ENCODE data around the gene HOXB13. TPM values are rescaled to one million over a fixed set of nuclear protein-coding genes. Genes with fewer than 3 reads are reported as not detected.

HOXB13 gene
- 0.12 TPM for total RNA-seq

- DNase-seq (ENCODE audit: low spot score) = no peak
Measured at GRCh38 chr17:48728232-48729231, at the start of gene HOXB13. Gene HOXB13 (minus strand): TSS chr17:48728750. CDS start chr17:48728593, 157 bp downstream.

GRCh38 chr17:48776602-48777001, 48.1 kb upstream of the HOXB13 start:
- no peak for DNase-seq (ENCODE audit: low spot score)

- no peak for DNase-seq (ENCODE audit: low spot score)
Measured at GRCh38 chr17:48773245-48773644, 44.7 kb upstream of the HOXB13 start.

- DNase-seq (ENCODE audit: low spot score) = no peak
Measured at GRCh38 chr17:48770954-48771353, 42.4 kb upstream of the HOXB13 start.

- DNase-seq (ENCODE audit: low spot score) = no peak
Measured at GRCh38 chr17:48769009-48769675, 40.6 kb upstream of the HOXB13 start.

GRCh38 chr17:48767263-48767774, 38.8 kb upstream of the HOXB13 start:
- no peak for DNase-seq (ENCODE audit: low spot score)

- DNase-seq (ENCODE audit: low spot score) = no peak
Measured at GRCh38 chr17:48761114-48761513, 32.6 kb upstream of the HOXB13 start.

- no peak for DNase-seq (ENCODE audit: low spot score)
Measured at GRCh38 chr17:48760411-48760810, 31.9 kb upstream of the HOXB13 start.

GRCh38 chr17:48759288-48759687, 30.7 kb upstream of the HOXB13 start:
- no peak for DNase-seq (ENCODE audit: low spot score)

- DNase-seq (ENCODE audit: low spot score) = no peak
Measured at GRCh38 chr17:48757524-48757961, 29.0 kb upstream of the HOXB13 start.

GRCh38 chr17:48756830-48757251, 28.3 kb upstream of the HOXB13 start:
- DNase-seq (ENCODE audit: low spot score) = no peak

- DNase-seq (ENCODE audit: low spot score) = no peak
Measured at GRCh38 chr17:48755356-48755755, 26.8 kb upstream of the HOXB13 start.

GRCh38 chr17:48754500-48755261, 26.1 kb upstream of the HOXB13 start:
- no peak for DNase-seq (ENCODE audit: low spot score)

- DNase-seq (ENCODE audit: low spot score) = no peak
Measured at GRCh38 chr17:48753794-48754499, 25.4 kb upstream of the HOXB13 start.

- DNase-seq (ENCODE audit: low spot score) = no peak
Measured at GRCh38 chr17:48752399-48753288, 24.1 kb upstream of the HOXB13 start.

GRCh38 chr17:48751733-48752398, 23.3 kb upstream of the HOXB13 start:
- DNase-seq (ENCODE audit: low spot score) = no peak

GRCh38 chr17:48751172-48751571, 22.6 kb upstream of the HOXB13 start:
- no peak for DNase-seq (ENCODE audit: low spot score)

GRCh38 chr17:48749621-48750553, 21.3 kb upstream of the HOXB13 start:
- no peak for DNase-seq (ENCODE audit: low spot score)

Data from mucosa of gallbladder (tissue), 1 donor.